KMS-11 (cell line): ENCODE data around the gene RMI2.
"Not testable (repeated sequence)": the region's sequence is repeated elsewhere in the genome, so short reads cannot be mapped to it uniquely, and the experiment has no call there.

ENCODE experiments used
- H2AFZ ChIP-seq: fragments of 200-600 bp; sonication (generic); 2 replicates; pipeline ENCODE4 v1.6.1; 2016; ENCODE audit warnings: antibody characterized with exemption, mixed run types, low read depth
- H3K27ac ChIP-seq: fragments of 200-600 bp; sonication (generic); 2 replicates; pipeline ENCODE4 v1.6.1; 2016; ENCODE audit warnings: mild to moderate bottlenecking, mixed run types
- H3K27me3 ChIP-seq: fragments of 200-600 bp; sonication (generic); 2 replicates; pipeline ENCODE4 v1.6.1; 2017; ENCODE audit warnings: mild to moderate bottlenecking, low read depth, mixed run types, moderate library complexity; ENCODE audit not compliant: insufficient read depth
- H3K36me3 ChIP-seq: fragments of 200-600 bp; sonication (generic); 2 replicates; pipeline ENCODE4 v1.6.1; 2017; ENCODE audit warnings: mild to moderate bottlenecking, mixed run types; ENCODE audit not compliant: insufficient read depth
- H3K4me1 ChIP-seq: fragments of 200-600 bp; sonication (generic); 2 replicates; pipeline ENCODE4 v1.6.1; 2016; ENCODE audit warnings: mild to moderate bottlenecking, low read depth, mixed run types; ENCODE audit not compliant: poor library complexity, severe bottlenecking
- H3K4me2 ChIP-seq: fragments of 200-600 bp; sonication (generic); 2 replicates; pipeline ENCODE4 v1.7.0; 2016; ENCODE audit warnings: mild to moderate bottlenecking, mixed run types
- H3K4me3 ChIP-seq: fragments of 200-600 bp; sonication (generic); IDR thresholded peaks from 2 replicates; pipeline ENCODE4 v1.6.1; 2017; ENCODE audit warnings: low read depth, low read length, mixed read lengths; ENCODE audit not compliant: insufficient read depth
- H3K79me2 ChIP-seq: fragments of 200-600 bp; sonication (generic); 2 replicates; pipeline ENCODE4 v1.6.1; 2016; ENCODE audit warnings: low read depth, mixed run types; ENCODE audit not compliant: insufficient read depth
- H3K9ac ChIP-seq: fragments of 200-600 bp; sonication (generic); 2 replicates; pipeline ENCODE4 v1.6.1; 2016; ENCODE audit warnings: mild to moderate bottlenecking, mixed run types
- H4K20me1 ChIP-seq: fragments of 200-600 bp; sonication (generic); 2 replicates; pipeline ENCODE4 v1.6.1; 2016; ENCODE audit warnings: mild to moderate bottlenecking, mixed run types; ENCODE audit not compliant: insufficient read depth
- TF ChIP-seq, protein P1 (sequence below): fragments of 200-600 bp; sonication (generic); conservative IDR thresholded peaks from 2 replicates; pipeline ENCODE4 v1.6.1; 2017; ENCODE audit warnings: low read depth, mild to moderate bottlenecking, antibody characterized with exemption, low read length, moderate library complexity, mixed read lengths

Gene RMI2

DNA sequence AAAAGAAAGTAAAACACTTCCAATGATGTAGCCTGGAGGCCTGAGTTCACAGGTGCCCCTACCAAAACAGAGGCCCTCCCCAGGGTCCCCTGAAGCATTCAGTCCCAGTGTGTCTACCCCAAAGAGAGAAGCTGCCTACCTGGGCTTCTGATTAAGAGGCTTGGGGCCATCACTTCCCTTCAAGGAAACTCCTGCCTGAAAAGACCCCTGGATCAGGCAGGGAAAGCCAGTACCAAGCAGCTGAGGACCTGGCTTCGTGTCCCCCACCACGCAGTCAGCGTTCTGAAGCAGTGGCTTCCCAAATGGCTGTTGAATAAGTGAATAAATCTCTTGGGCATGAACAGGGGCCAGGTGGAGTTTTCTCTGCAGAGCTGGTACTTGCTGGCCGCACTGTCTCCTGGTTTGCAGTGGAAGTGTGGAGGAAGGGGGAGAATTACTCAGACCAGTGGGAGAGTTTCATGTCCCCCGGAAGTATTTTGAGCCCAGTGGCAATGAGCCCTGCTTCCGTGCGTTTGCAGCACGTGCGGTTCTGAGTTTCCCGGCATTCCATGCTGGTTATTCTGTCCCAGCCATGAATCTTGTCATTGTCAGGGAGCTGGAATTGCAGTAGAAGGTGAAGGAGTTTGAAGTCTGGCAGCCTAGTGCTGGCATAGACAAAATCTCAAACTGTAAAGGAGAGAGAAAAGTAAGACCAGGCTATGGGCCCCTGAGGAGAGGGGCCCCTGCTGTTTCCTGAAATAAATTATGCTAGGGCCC is 27.0 kb downstream of the RMI2 start:
- Histone ChIP-seq H3K27me3 (no peaks in the 10 kb centered on the region; the same call in 1 of the 2 replicates), H3K36me3 (no peaks in the 10 kb centered on the region), H3K4me2 (no peak overlapping the region), H3K79me2 (no peaks in the 10 kb centered on the region), H4K20me1 (no peaks in the 10 kb centered on the region), H3K4me1 (peaks cover 12% of the 10 kb centered on the region), H3K9ac (no peak overlapping the region), H2AFZ (no peak overlapping the region), H3K27ac (no peak overlapping the region), H3K4me3 (no peak overlapping the region)
- TF ChIP-seq, protein P1, sequence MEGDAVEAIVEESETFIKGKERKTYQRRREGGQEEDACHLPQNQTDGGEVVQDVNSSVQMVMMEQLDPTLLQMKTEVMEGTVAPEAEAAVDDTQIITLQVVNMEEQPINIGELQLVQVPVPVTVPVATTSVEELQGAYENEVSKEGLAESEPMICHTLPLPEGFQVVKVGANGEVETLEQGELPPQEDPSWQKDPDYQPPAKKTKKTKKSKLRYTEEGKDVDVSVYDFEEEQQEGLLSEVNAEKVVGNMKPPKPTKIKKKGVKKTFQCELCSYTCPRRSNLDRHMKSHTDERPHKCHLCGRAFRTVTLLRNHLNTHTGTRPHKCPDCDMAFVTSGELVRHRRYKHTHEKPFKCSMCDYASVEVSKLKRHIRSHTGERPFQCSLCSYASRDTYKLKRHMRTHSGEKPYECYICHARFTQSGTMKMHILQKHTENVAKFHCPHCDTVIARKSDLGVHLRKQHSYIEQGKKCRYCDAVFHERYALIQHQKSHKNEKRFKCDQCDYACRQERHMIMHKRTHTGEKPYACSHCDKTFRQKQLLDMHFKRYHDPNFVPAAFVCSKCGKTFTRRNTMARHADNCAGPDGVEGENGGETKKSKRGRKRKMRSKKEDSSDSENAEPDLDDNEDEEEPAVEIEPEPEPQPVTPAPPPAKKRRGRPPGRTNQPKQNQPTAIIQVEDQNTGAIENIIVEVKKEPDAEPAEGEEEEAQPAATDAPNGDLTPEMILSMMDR, result peak; percentile 18; the same call in 1 of the 2 replicates

DNA sequence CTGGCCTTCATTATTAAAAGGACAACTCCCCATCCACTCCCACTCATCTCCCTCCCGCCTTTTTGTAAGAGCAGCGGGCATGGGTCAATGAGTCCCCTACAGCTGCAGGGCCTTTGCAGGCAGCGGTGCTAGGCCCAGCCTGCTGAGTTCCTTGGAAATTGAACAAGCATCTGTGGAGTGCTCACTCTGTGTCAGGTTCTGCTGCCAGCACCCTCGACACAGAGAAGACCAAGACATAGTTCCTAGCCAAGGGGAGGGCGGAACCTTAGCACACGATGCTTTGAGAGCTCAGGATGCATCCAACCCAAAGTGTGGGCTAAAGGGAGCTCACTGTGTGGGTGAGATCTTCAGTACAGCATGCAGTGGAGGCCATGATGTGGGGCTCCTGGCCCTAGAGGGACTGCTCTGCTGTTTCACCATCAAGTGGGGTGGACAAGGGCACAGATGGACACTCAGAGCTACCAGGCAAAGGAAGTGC is 27.6 kb downstream of the RMI2 start:
- H3K27me3 ChIP-seq, result no peaks in the 10 kb centered on the region; the same call in 1 of the 2 replicates
- peaks cover 12% of the 10 kb centered on the region for H3K4me1 ChIP-seq
- no peak overlapping the region for H3K4me2 ChIP-seq
- H4K20me1 ChIP-seq, result no peaks in the 10 kb centered on the region
- TF ChIP-seq, protein P1, result no peak
- no peak overlapping the region for H2AFZ ChIP-seq
- no peak overlapping the region for H3K4me3 ChIP-seq
- no peaks in the 10 kb centered on the region for H3K36me3 ChIP-seq
- H3K9ac ChIP-seq, result no peak overlapping the region
- no peaks in the 10 kb centered on the region for H3K79me2 ChIP-seq
- H3K27ac ChIP-seq, result no peak overlapping the region

GRCh38 chr16:11374255-11374654 is 29.0 kb downstream of the RMI2 start:
- Histone ChIP-seq H3K4me1 (peaks cover 12% of the 10 kb centered on the region), H2AFZ (no peak overlapping the region), H4K20me1 (no peaks in the 10 kb centered on the region), H3K9ac (no peak overlapping the region), H3K4me3 (no peak overlapping the region), H3K27ac (no peak overlapping the region), H3K79me2 (no peaks in the 10 kb centered on the region), H3K4me2 (no peak overlapping the region), H3K27me3 (no peaks in the 10 kb centered on the region; the same call in 1 of the 2 replicates), H3K36me3 (no peaks in the 10 kb centered on the region)
- TF ChIP-seq, protein P1, result no peak

DNA sequence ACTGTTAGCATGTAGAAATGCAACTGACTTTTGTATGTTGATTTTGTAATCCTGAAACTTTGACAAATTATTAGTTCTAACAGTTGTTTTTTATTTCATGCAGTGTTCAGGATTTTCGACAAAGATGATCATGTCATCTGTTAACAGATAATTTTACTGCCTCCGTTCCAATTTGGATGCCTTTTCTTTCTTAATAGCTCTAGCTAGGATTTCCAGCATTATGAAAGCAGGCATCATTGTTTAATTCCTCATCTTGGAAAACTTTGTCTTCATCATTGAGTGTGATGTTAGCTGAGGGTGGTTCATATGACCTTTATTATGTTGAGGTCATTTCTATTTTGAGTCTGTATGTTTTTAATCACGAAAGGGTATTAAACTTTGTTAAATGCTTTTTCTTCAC is 31.9 kb downstream of the RMI2 start:
- H3K4me1 ChIP-seq, result no peaks in the 10 kb centered on the region
- H3K79me2 ChIP-seq, result no peaks in the 10 kb centered on the region
- H4K20me1 ChIP-seq, result no peaks in the 10 kb centered on the region
- no peak overlapping the region for H2AFZ ChIP-seq
- no peak overlapping the region for H3K9ac ChIP-seq
- no peaks in the 10 kb centered on the region for H3K27me3 ChIP-seq
- TF ChIP-seq, protein P1, result no peak
- no peak overlapping the region for H3K27ac ChIP-seq
- no peak overlapping the region for H3K4me3 ChIP-seq
- H3K36me3 ChIP-seq, result no peaks in the 10 kb centered on the region
- H3K4me2 ChIP-seq, result no peak overlapping the region

DNA sequence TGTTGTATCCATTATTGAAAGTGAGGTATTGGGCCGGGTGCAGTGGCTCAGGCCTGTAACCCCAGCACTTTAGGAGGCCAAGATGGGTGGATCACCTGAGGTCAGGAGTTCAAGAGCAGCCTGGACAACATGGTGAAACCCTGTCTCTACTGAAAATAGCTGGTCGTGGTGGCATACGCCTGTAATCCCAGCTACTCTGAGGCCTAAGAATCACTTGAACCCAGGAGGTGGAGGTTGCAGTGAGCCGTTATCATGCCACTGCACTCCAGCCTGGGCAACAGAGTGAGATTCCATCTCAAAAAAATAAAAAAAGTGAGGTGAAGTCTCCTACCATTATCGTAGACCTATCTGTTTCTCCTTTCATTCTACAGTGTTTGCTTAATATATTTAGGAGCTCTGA is 33.7 kb downstream of the RMI2 start:
- H3K4me2 ChIP-seq, H4K20me1 ChIP-seq, H3K4me3 ChIP-seq, H2AFZ ChIP-seq, H3K4me1 ChIP-seq, H3K36me3 ChIP-seq, H3K27ac ChIP-seq, H3K9ac ChIP-seq, H3K27me3 ChIP-seq, H3K79me2 ChIP-seq: not testable (repeated sequence)
